ENCODE results near the gene ZDHHC14.

ZDHHC14 gene

GRCh38 chr6:157593596-157593995, 212.6 kb downstream of the ZDHHC14 start:
- Histone ChIP-seq H3K9ac (ENCODE audit: low read length) (no peak overlapping the region), H3K36me3 (ENCODE audit: insufficient read depth, low read length) (no peaks in the 10 kb centered on the region), H3K27me3 (ENCODE audit: control insufficient read depth in 1 of 2, insufficient read depth in 2 of 2, low read length in 2 of 2) (no peaks in the 10 kb centered on the region), H3K4me3 (ENCODE audit: low read depth in 1 of 2, low read length in 2 of 2) (no peak overlapping the region), H3K27ac (ENCODE audit: low read depth, low read length) (no peak overlapping the region), H3K9me3 (ENCODE audit: low read length) (no peaks in the 10 kb centered on the region), H3K4me1 (ENCODE audit: insufficient read depth, low read length) (peaks cover 15% of the 10 kb centered on the region)

DNA sequence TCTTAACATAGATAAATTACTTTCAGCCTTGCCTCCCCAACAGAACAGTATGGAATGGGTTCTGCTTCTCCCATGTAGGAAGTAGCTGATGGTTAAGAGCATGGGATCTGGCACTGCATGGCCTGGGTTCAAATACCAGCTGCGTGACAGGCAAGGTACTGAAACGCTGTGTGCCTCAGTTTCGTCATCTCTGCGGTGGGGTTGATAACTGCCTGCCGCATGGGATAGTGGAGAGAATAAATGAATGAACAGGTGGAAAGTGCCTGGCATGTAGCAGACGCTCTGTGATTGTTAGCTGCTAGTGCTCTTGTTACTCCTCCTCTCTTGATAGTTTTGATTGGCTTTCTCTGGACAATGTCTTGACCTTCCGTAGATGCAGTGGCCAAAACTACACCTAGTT, 213.3 kb downstream of the ZDHHC14 start:
- Histone ChIP-seq H3K4me3 (ENCODE audit: low read depth in 1 of 2, low read length in 2 of 2) (no peak overlapping the region), H3K9me3 (ENCODE audit: low read length) (no peaks in the 10 kb centered on the region), H3K9ac (ENCODE audit: low read length) (no peak overlapping the region)

GRCh38 chr6:157595768-157596167, 214.8 kb downstream of the ZDHHC14 start:
- Histone ChIP-seq H3K27me3 (ENCODE audit: control insufficient read depth in 1 of 2, insufficient read depth in 2 of 2, low read length in 2 of 2) (no peaks in the 10 kb centered on the region), H3K4me1 (ENCODE audit: insufficient read depth, low read length) (peaks cover 15% of the 10 kb centered on the region), H3K9ac (ENCODE audit: low read length) (no peak overlapping the region), H3K4me3 (ENCODE audit: low read depth in 1 of 2, low read length in 2 of 2) (no peak overlapping the region), H3K27ac (ENCODE audit: low read depth, low read length) (no peak overlapping the region), H3K36me3 (ENCODE audit: insufficient read depth, low read length) (no peaks in the 10 kb centered on the region), H3K9me3 (ENCODE audit: low read length) (no peaks in the 10 kb centered on the region)

More for the DNA sequence above, 213.3 kb downstream of the ZDHHC14 start:
- Histone ChIP-seq H3K36me3 (ENCODE audit: insufficient read depth, low read length) (no peaks in the 10 kb centered on the region), H3K27me3 (ENCODE audit: control insufficient read depth in 1 of 2, insufficient read depth in 2 of 2, low read length in 2 of 2) (no peaks in the 10 kb centered on the region), H3K27ac (ENCODE audit: low read depth, low read length) (no peak overlapping the region), H3K4me1 (ENCODE audit: insufficient read depth, low read length) (peaks cover 15% of the 10 kb centered on the region)

- Histone ChIP-seq H3K9me3 (ENCODE audit: low read length) (no peaks in the 10 kb centered on the region), H3K9ac (ENCODE audit: low read length) (no peak overlapping the region), H3K27ac (ENCODE audit: low read depth, low read length) (no peak overlapping the region), H3K4me3 (ENCODE audit: low read depth in 1 of 2, low read length in 2 of 2) (no peak overlapping the region), H3K4me1 (ENCODE audit: insufficient read depth, low read length) (peaks cover 15% of the 10 kb centered on the region), H3K36me3 (ENCODE audit: insufficient read depth, low read length) (no peaks in the 10 kb centered on the region), H3K27me3 (ENCODE audit: control insufficient read depth in 1 of 2, insufficient read depth in 2 of 2, low read length in 2 of 2) (no peaks in the 10 kb centered on the region)
Measured at GRCh38 chr6:157596461-157596860, 215.5 kb downstream of the ZDHHC14 start.

GRCh38 chr6:157596886-157597285, 215.9 kb downstream of the ZDHHC14 start:
- H3K9me3 ChIP-seq (ENCODE audit: low read length), result no peaks in the 10 kb centered on the region
- H3K27me3 ChIP-seq (ENCODE audit: control insufficient read depth in 1 of 2, insufficient read depth in 2 of 2, low read length in 2 of 2), result no peaks in the 10 kb centered on the region
- no peak overlapping the region for H3K27ac ChIP-seq (ENCODE audit: low read depth, low read length)
- H3K4me1 ChIP-seq (ENCODE audit: insufficient read depth, low read length), result peaks cover 15% of the 10 kb centered on the region
- no peak overlapping the region for H3K4me3 ChIP-seq (ENCODE audit: low read depth in 1 of 2, low read length in 2 of 2)
- no peak overlapping the region for H3K9ac ChIP-seq (ENCODE audit: low read length)
- no peaks in the 10 kb centered on the region for H3K36me3 ChIP-seq (ENCODE audit: insufficient read depth, low read length)

- Histone ChIP-seq H3K4me1 (ENCODE audit: insufficient read depth, low read length) (peaks cover 15% of the 10 kb centered on the region), H3K9me3 (ENCODE audit: low read length) (no peaks in the 10 kb centered on the region), H3K27ac (ENCODE audit: low read depth, low read length) (no peak overlapping the region), H3K36me3 (ENCODE audit: insufficient read depth, low read length) (no peaks in the 10 kb centered on the region), H3K9ac (ENCODE audit: low read length) (no peak overlapping the region), H3K4me3 (ENCODE audit: low read depth in 1 of 2, low read length in 2 of 2) (no peak overlapping the region), H3K27me3 (ENCODE audit: control insufficient read depth in 1 of 2, insufficient read depth in 2 of 2, low read length in 2 of 2) (no peaks in the 10 kb centered on the region)
Measured at GRCh38 chr6:157597461-157598312, 216.7 kb downstream of the ZDHHC14 start.

GRCh38 chr6:157599191-157599590, 218.2 kb downstream of the ZDHHC14 start:
- no peaks in the 10 kb centered on the region for H3K27me3 ChIP-seq (ENCODE audit: control insufficient read depth in 1 of 2, insufficient read depth in 2 of 2, low read length in 2 of 2)
- H3K9ac ChIP-seq (ENCODE audit: low read length), result no peak overlapping the region
- H3K36me3 ChIP-seq (ENCODE audit: insufficient read depth, low read length), result no peaks in the 10 kb centered on the region
- no peak overlapping the region for H3K27ac ChIP-seq (ENCODE audit: low read depth, low read length)
- H3K4me3 ChIP-seq (ENCODE audit: low read depth in 1 of 2, low read length in 2 of 2), result no peak overlapping the region
- no peaks in the 10 kb centered on the region for H3K9me3 ChIP-seq (ENCODE audit: low read length)
- peaks cover 15% of the 10 kb centered on the region for H3K4me1 ChIP-seq (ENCODE audit: insufficient read depth, low read length)

- Histone ChIP-seq H3K9me3 (ENCODE audit: low read length) (no peaks in the 10 kb centered on the region), H3K9ac (ENCODE audit: low read length) (no peak overlapping the region), H3K36me3 (ENCODE audit: insufficient read depth, low read length) (no peaks in the 10 kb centered on the region), H3K27ac (ENCODE audit: low read depth, low read length) (no peak overlapping the region), H3K4me1 (ENCODE audit: insufficient read depth, low read length) (peaks cover 15% of the 10 kb centered on the region), H3K27me3 (ENCODE audit: control insufficient read depth in 1 of 2, insufficient read depth in 2 of 2, low read length in 2 of 2) (no peaks in the 10 kb centered on the region), H3K4me3 (ENCODE audit: low read depth in 1 of 2, low read length in 2 of 2) (no peak overlapping the region)
Measured at GRCh38 chr6:157600807-157601206, 219.8 kb downstream of the ZDHHC14 start.

GRCh38 chr6:157602521-157603295, 221.7 kb downstream of the ZDHHC14 start:
- Histone ChIP-seq H3K4me3 (ENCODE audit: low read depth in 1 of 2, low read length in 2 of 2) (no peak overlapping the region), H3K27me3 (ENCODE audit: control insufficient read depth in 1 of 2, insufficient read depth in 2 of 2, low read length in 2 of 2) (no peaks in the 10 kb centered on the region), H3K9ac (ENCODE audit: low read length) (no peak overlapping the region)

GRCh38 chr6:157603314-157603940, 222.4 kb downstream of the ZDHHC14 start:
- Histone ChIP-seq H3K9ac (ENCODE audit: low read length) (no peak overlapping the region), H3K27me3 (ENCODE audit: control insufficient read depth in 1 of 2, insufficient read depth in 2 of 2, low read length in 2 of 2) (no peaks in the 10 kb centered on the region), H3K4me1 (ENCODE audit: insufficient read depth, low read length) (no peaks in the 10 kb centered on the region), H3K36me3 (ENCODE audit: insufficient read depth, low read length) (no peaks in the 10 kb centered on the region), H3K27ac (ENCODE audit: low read depth, low read length) (no peak overlapping the region), H3K9me3 (ENCODE audit: low read length) (no peaks in the 10 kb centered on the region), H3K4me3 (ENCODE audit: low read depth in 1 of 2, low read length in 2 of 2) (no peak overlapping the region)

More at GRCh38 chr6:157602521-157603295, 221.7 kb downstream of the ZDHHC14 start:
- Histone ChIP-seq H3K4me1 (ENCODE audit: insufficient read depth, low read length) (peaks cover 6% of the 10 kb centered on the region), H3K9me3 (ENCODE audit: low read length) (no peaks in the 10 kb centered on the region), H3K36me3 (ENCODE audit: insufficient read depth, low read length) (no peaks in the 10 kb centered on the region), H3K27ac (ENCODE audit: low read depth, low read length) (no peak overlapping the region)

DNA sequence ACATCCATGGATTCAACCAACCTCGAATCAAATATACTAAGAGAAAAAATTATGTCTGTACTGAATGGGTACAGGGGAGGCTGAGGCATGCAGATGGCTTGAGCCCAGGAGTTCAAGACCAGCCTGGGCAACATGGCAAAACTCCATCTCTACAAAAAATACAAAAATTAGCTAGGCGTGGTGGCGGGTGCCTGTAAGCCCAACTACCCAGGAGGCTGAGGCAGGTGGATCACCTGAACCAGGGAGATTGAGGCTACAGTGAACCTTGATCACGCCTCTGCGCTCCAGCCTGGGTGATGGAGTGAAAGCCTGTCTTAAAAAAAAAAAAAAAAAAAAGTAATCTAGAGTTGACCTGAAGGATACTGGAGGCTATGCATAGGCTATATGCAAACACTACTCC, 223.0 kb downstream of the ZDHHC14 start:
- Histone ChIP-seq H3K27me3 (ENCODE audit: control insufficient read depth in 1 of 2, insufficient read depth in 2 of 2, low read length in 2 of 2) (no peaks in the 10 kb centered on the region), H3K9ac (ENCODE audit: low read length) (no peak overlapping the region), H3K4me3 (ENCODE audit: low read depth in 1 of 2, low read length in 2 of 2) (no peak overlapping the region), H3K36me3 (ENCODE audit: insufficient read depth, low read length) (no peaks in the 10 kb centered on the region), H3K9me3 (ENCODE audit: low read length) (no peaks in the 10 kb centered on the region), H3K27ac (ENCODE audit: low read depth, low read length) (no peak overlapping the region), H3K4me1 (ENCODE audit: insufficient read depth, low read length) (no peaks in the 10 kb centered on the region)

Measured in muscle layer of colon (tissue), 2 donors.